Measurements from ENCODE around the gene PDE8A.
A peak's percentile ranks its signal among the peaks of the same experiment; 100 is the strongest.

Gene PDE8A, protein sequence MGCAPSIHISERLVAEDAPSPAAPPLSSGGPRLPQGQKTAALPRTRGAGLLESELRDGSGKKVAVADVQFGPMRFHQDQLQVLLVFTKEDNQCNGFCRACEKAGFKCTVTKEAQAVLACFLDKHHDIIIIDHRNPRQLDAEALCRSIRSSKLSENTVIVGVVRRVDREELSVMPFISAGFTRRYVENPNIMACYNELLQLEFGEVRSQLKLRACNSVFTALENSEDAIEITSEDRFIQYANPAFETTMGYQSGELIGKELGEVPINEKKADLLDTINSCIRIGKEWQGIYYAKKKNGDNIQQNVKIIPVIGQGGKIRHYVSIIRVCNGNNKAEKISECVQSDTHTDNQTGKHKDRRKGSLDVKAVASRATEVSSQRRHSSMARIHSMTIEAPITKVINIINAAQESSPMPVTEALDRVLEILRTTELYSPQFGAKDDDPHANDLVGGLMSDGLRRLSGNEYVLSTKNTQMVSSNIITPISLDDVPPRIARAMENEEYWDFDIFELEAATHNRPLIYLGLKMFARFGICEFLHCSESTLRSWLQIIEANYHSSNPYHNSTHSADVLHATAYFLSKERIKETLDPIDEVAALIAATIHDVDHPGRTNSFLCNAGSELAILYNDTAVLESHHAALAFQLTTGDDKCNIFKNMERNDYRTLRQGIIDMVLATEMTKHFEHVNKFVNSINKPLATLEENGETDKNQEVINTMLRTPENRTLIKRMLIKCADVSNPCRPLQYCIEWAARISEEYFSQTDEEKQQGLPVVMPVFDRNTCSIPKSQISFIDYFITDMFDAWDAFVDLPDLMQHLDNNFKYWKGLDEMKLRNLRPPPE

DNA sequence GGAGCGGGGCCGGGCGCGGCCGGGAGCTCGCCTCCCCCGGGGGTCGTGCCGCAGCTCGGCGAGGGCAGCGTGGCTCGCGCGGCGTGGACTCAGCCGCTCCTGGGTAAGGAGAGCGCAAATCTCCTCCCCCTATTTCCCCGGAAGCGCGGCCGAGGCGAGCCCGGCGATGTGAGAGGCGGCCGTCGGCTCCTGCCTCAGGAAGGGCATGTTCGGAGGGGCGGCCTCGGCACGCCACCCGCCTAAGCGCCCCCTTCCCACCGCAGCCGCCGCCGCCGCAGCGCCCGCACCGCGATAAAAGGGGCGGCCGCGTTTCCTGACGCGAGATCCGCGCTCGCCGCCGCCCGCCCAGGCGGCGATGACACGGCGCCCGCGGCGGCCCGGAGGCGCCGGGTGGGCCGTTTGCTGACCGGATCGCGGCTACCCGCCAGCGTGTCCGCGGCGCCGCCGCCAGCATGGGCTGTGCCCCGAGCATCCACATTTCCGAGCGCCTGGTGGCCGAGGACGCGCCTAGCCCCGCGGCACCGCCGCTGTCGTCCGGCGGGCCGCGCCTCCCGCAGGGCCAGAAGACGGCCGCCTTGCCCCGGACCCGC, at the start of gene PDE8A:
PDE8A (plus strand) TSS at position 146 of the 590 bp plus-strand sequence; CDS start at position 453, 307 bp downstream.
- DNase-seq, result peak in 11 of 56 donors; percentile 11 to 75 (median 57)

DNA sequence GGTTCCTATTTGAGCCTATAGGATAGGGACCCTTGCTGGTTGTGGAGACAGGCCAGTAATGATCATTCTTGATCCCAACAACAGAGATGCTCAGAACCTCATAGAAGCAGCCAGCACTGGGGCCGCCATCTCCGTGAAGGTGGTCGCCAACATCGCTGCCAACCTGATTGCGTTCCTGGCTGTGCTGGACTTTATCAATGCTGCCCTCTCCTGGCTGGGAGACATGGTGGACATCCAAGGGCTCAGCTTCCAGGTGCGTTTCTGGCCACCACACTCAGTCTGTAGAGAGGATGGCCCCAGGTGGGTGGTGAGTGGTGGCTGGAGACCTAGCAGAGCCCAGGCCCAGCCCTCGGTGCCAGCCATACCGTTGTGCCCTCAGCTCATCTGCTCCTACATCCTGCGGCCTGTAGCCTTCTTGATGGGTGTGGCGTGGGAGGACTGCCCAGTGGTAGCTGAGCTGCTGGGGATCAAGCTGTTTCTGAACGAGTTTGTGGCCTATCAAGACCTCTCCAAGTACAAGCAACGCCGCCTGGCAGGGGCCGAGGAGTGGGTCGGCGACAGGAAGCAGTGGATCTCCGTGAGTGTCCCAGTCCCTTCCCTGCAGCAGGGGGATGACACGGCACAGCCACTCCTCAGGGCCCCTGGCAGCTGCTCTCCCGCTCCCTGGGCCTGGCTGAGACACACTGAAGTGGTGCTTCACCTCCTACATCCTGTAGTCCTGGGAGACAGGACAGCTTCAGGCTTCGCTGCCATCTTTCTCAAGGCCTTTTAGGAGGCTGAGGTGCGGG, 46.5 kb upstream of the PDE8A start:
- no peak for DNase-seq

DNA sequence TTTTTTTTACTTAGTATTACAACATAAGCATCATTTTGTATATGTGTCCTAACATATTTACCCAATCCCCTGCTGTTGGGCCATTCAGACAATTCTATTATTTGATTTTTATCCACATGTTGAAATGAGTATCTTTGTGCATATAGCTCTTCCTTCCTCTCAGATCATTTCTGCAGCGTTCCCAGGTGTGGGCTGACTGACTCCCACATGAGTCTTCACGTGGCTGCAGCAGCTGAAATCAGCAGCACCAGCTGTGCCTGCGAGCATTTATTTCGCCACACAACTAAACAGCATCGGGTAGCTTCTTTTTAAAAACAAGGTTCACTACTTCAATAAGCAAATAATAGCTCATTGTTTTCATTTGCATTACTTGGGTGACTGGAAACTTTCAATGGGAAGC, 44.5 kb upstream of the PDE8A start:
- peak in 3 of 56 donors; percentile 8 to 17 (median 8) for DNase-seq

DNA sequence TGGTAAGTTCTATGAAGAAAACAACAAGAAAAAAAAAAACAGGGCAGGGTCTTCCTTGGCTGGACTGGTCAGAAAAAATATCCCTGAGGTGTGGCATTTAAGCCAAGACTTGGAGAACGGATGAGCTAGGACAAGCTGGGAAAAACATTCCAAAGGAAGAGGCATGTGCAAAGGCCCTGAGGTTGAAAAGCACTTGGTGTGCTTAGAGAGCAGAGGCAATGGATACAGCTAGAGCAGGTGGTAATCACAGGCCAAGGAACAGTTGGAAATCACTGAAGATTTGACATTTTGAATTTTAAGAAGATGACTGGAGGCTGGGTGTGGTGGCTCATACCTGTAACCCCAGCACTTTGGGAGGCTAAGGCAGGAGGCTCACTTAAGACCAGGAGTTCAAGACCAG, 42.9 kb upstream of the PDE8A start:
- no peak for DNase-seq

DNA sequence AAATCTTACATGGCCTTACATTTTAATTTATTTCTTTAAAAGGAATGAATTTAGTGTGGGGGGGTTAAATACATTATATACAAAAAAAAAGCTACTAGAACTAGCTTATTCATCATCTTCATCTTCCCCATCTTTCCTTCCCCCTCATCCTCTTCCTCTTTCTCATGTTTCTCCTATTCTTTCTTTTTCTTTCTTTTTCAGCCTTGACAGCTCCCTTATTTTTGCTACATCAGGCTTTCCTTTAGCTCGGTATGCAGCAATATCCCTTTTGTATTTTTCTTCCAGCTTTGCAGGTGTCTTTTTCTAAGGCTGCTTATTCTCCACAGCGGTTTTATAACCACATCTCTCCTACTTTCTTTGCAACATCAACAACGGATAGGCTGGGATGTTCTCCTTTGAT, 41.3 kb upstream of the PDE8A start:
- no peak for DNase-seq

DNA sequence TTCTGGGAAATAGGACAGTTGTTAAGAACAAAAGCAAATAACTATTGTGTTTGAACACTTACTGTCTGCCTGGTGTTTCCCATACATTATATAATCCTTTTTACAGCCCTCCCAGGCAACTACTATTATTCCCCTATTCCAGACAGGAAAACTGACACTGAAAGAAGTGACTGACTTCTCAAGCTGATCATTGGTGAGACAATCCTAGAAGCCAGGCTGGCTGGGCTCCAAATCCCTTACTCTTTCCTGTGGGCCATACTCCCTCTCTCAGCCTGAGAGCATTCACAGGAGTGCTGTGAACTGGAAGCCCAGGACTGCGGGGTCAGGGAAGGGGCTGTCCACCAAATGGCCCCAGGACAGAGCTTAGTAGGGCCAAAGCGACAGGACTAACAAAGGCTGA, 39.2 kb upstream of the PDE8A start:
- no peak for DNase-seq

DNA sequence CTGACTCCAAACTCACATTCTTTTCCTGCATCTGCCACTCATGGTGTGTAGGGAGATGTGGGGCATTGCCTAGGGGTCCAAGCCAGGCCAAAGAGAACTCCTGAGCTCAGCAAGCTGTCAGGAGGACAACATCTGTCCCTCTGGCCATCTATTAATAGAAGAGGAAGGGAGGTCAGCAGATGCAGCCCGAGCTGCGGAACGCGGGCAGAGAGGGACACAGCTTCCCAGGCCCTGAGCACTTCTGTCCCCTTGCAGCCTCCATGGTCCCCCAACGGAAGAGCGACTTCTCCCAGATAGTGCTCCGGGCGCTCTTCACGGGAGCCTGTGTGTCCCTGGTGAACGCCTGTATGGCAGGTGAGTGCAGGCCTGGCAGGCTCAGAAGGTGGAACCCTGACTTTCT, 37.3 kb upstream of the PDE8A start:
- DNase-seq, result no peak

DNA sequence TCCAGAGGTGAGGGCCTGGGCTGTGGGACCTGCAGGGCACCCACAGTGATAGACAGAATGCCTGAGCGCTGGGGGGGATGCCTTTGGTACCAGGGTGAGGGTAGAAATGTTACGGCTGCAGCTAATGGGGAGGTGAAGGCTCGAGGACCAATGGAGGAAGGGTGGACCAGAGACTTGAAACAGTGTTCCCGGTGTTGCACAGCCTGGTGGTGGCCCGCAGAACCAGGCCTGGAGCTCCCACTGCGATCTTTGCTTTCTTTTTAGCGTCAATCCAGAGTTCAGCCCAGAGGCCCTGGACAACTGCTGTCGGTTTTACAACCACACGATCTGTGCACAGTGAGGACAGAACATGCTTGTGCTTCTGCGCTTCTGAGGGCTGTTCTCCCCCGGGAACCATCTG, 36.8 kb upstream of the PDE8A start:
- DNase-seq, result no peak

DNA sequence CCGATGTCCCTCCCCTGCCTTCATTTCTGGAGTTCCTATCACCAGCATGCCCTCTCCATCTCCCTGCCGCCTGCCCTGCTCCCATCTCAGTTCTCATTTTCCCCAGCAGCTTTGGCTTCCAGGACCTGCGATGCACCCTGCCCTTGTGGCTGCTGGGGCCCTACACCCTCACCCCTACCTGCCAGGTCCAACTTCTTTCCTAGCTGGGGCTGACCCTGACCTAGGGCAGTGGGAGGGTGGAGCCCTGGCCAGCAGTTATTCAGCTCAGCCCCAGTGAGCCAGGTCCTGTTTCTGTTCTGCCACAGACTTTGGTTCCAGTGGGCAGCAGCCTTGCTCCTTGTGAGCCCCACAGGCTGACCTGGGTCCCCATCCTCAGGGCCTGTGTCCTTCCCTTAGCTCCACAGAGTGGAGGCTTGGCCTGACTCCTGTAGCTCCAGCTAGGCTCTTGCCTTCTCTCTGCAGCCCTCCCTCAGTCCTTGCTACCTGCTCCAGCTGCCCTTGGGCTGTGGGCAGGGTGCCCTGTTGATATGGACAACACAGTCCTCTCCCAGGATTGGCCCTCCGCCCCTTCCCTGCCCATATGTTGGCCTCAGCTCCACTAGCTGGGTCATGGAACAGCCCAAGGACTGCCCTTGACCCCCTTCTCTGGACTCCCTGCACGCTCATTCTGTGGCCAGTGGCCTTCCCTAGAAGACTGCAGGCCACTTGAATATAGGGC, 34.7 kb upstream of the PDE8A start:
- no peak for DNase-seq

DNA sequence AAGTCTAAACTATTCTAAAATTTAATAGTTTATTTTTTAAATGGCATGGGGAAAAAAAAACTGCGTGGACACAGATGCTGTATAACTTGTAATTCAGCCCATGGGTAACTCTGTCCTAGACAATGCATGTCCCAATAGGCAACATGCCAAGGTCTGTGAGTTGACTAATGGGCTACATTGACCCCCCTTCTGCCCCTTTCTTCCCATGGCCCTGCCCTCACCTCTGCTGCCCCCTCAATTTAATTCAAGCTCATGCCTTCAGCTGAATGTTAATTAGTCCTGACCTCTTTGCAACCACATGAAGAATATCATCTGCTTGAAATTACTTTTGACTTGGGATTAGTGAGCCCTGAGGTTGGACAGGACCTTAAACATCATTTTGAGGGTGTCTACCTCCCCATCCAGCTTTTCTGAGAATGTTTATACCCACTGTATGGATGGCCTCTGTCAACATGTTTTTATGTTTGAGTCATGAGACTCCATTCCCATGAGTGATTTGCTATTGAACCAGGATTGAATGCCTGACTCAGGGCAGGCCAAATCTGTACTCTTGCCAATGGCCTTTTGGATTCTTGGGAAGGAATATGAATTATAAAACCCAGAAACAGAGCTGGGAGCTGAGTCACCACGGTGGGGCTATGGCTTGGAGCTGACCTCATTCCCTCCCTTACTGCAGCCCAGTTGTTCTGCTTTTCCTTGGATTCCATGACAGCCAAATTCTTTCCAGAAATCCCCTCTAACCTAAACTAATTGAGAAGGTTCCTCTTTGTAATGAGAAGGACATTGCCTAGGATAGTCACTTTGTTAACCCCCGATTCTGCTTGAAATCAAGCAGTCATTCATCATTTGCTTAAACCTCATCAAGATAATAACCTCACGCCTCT, 33.5 kb upstream of the PDE8A start:
- peak in 6 of 56 donors; percentile 5 to 70 (median 10) for DNase-seq

DNA sequence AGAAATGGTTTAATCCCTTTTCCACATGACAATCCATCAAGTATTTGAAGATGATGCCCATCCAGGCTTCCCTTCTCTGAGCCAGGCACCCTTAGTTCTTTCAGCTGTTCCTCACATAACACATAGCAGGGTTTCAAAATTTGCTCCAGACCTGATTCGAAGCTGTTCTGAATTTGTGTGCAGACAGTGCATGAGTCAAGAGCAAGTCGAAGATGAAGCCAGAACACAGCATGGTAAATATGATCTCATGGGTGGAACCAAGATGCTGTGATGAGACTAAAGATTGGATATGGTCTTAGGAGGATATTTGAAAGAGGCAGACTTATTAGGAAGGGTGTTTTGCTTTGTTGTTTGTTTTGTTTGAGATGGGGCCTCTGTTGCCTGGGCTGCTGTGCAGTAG, 32.6 kb upstream of the PDE8A start:
- no peak for DNase-seq

DNA sequence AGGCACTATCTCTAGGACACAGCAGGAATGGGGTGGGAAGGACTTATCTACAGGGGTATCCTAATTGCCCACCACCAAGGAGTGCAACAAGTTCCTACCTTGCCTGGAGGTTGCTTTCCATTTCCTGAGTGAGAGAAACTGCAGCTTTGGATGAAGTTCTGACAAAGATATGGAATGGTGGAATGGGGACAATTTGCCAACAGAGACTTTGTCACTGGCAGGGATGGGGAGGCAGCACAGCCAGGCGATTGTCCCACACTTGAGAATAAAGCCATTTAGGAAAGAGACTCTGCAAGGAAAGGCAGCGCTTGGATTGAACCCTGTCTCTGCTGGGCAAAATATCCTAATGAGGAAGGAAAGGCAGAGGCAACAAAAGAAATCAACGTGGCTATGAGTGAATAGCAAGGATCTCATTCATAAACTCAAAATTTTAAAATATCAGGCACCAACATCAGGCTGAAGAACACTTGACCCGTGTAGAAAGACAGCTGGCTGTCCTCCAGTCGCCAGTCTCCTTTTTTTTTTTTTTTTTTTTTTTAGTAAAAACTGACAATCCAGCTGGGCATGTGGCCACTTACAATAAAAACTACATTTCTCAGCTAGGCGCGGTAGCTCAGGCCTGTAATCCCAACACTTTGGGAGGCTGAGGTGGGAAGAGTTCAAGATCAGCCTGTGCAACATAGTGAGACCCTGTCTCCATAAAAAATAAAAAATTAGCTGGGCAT, 31.6 kb upstream of the PDE8A start:
- peak in 25 of 56 donors; percentile 3 to 70 (median 27) for DNase-seq

DNA sequence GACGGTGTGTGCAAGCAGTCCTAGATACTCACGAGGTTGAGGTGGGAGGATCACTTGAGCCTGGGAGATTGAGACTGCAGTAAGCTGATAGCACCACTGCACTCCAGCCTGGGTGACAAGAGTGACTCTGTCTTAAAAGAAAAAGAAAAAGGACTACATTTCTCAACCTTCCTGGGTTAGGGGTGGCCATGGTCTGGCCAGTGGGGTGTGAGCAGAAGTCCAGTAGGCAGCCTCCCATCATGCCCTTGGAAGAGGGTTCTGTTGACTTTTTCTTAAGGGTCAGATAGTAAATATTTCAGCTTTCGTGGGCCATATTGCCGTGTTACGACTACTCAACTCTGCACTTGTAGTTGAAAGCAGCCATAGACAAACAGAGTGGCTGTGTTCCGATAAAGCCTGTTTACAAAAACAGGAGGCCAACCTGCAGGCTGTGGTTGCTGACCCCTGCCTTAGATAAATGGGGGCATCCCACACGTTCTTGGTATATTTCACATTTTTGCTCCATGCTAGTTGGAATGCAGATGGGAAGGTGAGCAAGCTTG, 31.0 kb upstream of the PDE8A start:
- DNase-seq, result no peak

DNA sequence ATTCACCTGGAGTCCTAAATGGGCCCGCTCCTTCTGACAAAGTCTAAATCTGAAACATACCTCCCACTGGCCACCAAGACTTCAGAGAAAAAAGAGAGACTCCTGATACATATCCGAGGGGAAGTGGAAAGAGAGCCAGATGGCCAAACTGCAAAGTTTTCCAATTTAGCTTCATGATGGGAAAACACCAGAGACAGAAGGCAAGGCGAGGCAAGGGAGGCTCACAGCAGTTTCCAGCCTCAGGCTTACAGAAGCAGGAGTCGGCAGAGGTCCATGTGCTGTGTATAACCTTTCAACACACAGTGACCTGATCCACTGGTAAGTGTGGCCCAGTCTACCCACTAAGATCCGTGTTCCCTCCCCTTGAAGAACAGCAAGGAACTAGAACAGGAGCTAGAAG, 29.9 kb upstream of the PDE8A start:
- peak in 1 of 56 donors; percentile 12 for DNase-seq

DNA sequence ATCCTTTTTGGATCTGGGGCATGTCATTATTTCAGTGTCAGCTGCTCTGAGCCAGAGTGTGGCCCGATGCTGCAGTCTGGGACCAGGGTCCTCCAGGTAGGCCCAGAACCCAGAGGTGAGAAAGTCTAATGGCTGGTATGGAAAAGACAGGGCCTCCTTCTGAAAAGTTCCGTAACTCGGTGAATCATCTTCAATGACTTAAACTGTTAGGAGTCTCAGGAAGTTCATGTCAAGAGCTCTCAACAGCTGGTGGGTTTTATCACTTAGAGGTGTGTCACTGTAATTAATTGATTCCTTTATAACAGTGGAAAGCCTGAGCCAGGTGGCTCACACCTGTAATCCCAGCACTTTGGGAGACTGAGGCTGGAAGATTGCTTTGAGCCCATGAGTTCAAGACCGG, 28.5 kb upstream of the PDE8A start:
- no peak for DNase-seq

DNA sequence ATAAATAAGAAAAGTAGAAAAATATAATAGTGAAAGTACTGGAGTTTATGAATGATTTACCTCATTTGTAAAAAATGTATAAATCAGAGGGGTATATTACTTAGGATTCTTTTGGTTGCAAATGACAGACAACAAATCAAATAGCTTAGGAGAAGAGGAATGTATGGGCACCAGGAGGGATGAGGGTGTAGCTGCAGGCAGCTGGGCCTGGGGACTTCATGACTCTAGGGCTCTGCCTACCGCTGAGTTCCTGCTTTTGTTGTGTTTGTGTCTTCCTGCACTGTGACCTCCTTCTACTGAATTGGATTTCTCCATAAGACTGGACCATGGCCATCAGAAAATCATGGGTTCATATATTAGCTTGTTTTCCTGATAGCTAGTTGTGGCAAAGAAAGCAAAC, 27.9 kb upstream of the PDE8A start:
- DNase-seq, result no peak

DNA sequence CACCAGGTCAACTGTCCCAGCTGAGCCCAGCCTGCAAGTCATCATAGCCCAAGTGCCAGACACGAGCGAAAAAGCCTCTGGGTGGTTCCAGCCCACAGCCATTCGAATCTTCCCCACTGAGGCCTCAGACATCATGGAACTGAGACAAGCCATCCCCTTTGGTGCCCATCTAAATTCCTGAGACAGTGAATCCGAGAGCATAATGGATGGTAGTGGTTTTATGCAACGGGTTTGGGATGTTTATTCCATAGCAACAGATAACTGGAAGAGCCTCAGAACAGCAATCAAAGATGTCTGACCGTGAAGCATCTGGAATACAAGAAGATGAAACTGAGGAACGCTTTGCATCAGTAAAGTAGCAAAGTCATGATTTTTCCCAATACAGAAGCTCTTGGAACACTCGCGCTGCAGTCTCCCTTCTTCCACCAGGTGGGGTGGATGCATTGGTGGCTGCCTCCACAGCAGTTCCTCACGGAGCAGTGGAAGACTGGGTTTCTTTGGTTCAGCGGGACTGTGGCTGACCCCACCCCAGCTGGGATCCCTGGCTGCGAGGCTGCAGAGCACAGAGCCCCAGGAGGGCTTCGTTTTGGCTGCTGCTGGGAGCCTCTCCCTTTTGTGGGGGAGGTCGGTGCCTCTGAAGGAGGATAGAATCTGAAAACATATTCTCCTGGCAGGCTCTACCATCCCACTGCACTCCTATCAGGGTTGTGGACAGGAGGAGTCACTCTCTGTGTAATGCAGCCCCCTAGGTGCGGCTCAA, 26.4 kb upstream of the PDE8A start:
- DNase-seq, result peak in 53 of 56 donors; percentile 5 to 85 (median 51)

DNA sequence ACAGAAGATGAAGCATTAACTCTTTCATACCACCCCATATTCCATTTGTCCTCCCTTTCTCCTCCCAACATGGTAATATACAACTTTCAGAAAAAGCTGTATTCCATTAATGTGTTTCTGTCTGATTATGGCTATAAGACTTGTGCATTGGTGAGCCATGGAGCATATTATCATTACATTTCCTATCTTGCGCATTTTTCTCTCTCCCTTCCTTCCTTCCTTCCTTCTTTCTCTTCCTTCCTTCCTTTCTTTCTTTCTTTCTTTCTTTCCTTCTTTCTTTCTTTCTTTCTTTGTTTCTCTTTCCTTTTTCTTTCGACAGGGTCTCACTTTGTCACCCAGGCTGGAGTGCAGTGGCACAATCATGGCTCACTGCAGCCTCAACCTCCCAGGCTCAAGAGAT, 25.5 kb upstream of the PDE8A start:
- no peak for DNase-seq

All from amygdala (tissue), 56 donors.